HG02588 (cell line): ENCODE data around the gene SORBS2.

Source experiments
- ATAC-seq: cut with Tn5 transposase; IDR thresholded peaks from one replicate; pipeline ENCODE4 v1.9.1; 2021; ENCODE audit warnings: mild to moderate bottlenecking, moderate library complexity; ENCODE audit not compliant: unreplicated experiment

The SORBS2 gene

GRCh38 chr4:185805979-185806378 is 6.0 kb downstream of the SORBS2 start:
- no peak for ATAC-seq

- no peak for ATAC-seq
Measured at GRCh38 chr4:185805262-185805802, 6.7 kb downstream of the SORBS2 start.

- ATAC-seq = no peak
Measured at GRCh38 chr4:185803022-185803421, 9.0 kb downstream of the SORBS2 start.

DNA sequence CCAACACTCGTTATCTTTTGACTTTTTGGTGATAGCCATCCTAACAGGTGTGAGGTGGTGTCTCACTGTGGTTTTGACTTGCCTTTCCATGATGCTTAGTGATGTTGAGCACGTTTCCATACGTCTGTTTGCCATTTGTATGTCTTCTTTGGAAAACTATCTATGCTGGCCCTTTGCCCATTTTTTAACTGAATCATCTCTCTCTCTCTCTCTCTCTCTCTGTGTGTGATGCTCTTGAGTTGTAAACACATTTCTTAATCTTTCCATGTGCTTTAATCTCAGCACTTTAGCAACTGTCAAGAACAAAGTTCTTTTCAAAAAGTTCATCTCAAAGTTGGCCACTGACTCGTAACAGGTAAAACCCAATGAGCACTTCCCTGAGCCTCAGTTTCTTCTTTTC is 10.5 kb downstream of the SORBS2 start:
- no peak for ATAC-seq

GRCh38 chr4:185800266-185800945 is 11.6 kb downstream of the SORBS2 start:
- ATAC-seq = no peak

DNA sequence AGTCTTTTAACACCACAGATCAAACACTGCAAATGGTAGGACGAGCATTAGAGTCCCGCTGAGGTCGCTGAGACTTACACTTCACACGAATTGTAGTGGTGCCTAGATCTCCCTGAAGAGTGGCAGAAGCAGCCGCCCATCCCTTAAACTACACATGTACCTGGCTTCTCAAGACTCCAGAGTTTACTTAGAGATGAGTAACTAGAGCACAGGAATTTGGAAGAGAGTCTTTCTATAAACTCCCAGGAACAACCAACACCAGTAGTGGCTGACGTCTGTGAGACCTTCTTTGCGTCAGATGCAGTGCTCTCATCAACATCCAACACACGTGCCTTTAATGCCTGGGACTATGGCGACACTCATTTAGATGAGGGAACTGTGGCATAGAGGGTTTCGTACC is 12.6 kb downstream of the SORBS2 start:
- ATAC-seq = no peak

- no peak for ATAC-seq
Measured at GRCh38 chr4:185797596-185798338, 14.2 kb downstream of the SORBS2 start.

GRCh38 chr4:185797018-185797417 is 15.0 kb downstream of the SORBS2 start:
- no peak for ATAC-seq

DNA sequence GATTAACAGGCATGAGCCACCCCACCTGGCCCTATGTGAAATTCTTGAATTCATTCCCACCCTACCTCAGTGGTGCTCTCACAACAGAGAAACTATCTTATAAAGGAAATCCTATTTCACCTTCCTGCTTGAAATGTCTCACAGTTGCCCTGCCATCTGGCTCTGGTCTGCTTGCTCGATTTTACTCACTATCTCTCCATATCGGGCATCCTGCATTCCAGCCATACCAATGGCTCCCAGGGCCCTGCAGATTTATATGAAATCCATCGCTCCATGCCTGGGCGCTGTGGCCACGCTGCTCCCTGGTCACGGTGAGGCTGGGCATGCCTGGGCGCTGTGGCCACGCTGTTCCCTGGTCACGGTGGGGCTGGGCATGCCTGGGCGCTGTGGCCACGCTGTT is 15.8 kb downstream of the SORBS2 start:
- no peak for ATAC-seq

- no peak for ATAC-seq
Measured at GRCh38 chr4:185794637-185795036, 17.4 kb downstream of the SORBS2 start.

DNA sequence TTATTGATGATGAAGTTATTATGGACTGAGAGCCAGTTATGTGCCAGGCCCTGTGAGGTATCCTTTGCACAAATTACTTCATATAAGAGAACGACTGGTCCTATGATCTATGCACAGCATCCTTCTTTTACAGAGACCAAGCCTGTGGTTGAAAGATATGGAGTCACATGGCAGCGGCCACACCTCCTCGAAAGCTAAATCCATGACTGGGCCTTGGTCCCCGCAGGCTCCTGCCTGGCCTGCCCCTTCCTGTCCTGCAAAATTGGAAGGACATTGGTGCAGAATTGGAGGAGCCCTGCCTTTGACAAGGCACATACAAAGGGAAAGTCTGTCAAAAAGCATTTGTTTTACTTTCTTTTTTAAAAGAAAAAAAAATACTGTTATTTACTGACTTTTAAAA is 18.3 kb downstream of the SORBS2 start:
- ATAC-seq = no peak

GRCh38 chr4:185793116-185793485 is 18.9 kb downstream of the SORBS2 start:
- no peak for ATAC-seq

DNA sequence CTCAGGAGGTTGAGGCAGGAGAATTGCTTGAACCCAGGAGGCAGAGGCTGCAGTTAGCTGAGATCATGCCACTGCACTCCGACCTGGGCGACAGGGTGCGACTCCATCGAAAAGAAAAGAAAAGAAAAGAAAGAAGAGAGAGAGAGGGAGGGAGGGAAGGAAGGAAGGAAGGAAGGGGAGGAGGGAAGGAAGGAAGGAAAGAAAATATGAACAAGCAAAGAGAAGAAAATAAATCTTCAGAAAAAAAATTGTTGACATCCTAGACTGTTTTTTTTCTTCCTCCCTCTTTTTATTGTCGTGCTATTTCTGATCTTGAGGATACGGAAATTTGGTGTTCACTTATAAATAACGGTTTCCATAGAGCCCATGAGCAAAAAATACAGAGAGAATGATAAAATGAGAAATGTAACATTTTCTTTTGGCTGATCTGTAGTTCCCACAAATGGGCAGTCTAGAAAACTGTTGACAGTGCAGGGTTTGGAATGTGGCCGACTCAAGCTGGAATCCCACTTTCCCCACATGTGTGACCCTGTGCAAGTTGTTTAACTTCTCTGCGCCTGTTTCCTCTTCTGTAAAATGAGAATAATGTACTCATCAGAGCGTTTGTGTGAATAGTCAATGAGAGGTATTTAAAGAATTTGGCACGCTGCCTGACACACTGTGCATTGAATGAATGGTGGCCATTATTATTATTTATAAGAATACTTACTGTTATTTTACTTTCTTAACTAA is 19.4 kb downstream of the SORBS2 start:
- no peak for ATAC-seq

DNA sequence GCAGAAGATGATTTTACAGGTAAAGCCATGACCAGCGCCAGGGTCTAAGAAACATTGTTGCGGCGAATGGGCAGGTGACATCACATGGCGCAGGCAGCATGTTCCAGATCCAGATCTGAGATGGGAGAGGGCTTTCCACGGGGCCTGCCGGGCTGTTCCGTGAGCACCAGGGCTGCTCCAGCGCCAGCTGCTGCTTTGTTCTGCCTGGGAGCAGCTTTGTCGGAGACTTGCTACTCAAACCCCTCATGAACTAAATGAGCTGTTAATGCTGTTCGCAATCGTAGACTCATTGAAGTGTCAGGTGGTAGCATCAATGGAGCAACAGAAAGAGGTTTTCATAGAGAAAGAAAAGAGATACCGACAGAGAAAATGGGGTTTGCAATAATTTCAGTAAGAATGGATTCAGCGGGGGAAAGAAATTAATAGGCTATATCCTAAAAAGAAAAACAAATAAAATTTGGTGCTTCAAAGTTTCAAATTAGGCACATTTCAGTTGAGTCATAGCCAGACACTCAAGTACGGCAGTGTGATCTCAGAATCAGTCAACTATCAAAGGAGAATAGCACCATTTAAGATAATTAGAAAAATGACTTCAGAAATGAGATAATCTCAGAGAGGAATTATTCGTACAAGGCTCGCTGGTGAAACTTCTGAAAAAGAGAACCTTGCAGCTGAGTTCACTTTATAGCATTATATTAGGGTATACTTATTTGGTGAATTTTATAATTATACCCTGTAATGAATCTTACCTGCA is 23.9 kb downstream of the SORBS2 start:
- no peak for ATAC-seq

GRCh38 chr4:185786422-185786821 is 25.6 kb downstream of the SORBS2 start:
- no peak for ATAC-seq

DNA sequence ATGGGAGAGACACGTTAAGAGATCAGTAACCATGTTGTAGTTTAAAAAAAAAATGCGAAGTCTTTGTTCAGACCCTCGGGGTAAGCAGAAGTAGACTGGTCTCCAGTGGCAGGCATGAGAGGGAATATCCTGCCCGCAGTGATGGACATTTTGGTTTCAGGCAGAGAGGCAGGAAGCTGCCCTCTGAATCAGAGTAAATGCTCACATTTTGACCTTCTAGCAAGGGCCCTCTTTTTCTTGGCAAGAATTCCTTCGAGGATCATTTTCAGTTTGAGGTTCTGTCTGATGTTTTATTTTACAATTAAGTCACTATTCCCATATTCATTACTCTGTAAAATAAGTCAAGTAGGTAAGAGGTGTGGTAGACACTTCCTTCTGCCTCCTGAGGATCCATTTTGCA is 28.4 kb downstream of the SORBS2 start:
- no peak for ATAC-seq

DNA sequence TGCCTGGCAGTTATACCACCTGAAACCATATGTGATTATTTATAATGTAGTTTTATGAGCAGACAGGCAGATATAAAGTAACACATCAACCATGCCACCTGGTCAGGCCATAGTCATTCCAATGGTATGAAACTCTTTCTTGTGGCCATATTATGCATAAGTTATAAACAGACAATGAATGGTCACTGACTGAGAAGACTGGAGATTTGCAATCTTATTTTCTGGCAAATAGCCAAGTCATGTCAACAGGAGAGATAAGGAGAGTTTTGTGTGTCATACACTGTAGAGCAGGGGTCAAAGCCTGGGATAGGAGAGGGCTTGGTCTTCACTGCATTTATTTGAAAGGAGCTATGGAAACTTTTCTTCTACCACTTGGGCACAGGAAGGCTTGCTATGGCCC is 29.5 kb downstream of the SORBS2 start:
- no peak for ATAC-seq

GRCh38 chr4:185781555-185782215 is 30.3 kb downstream of the SORBS2 start:
- ATAC-seq = no peak

GRCh38 chr4:185780472-185780871 is 31.5 kb downstream of the SORBS2 start:
- ATAC-seq = no peak

DNA sequence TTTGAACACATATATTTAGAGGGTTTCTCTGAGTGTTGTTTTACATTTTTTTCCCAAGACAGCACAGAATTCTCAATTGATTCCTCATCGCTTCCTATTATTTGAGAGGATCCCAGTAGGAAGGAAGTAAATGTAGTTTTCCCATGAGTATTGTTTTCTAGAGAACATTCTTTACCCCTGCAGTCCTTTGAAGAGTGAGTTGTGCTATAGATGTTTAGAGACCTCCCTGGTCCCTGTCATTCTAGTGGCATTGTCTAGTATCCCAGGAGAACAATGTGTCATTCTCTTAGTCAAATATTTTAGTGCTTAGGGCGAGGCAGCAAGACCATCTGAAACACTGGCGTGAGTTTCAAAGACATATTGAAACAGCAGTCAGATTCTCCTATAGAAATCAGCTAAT is 32.5 kb downstream of the SORBS2 start:
- no peak for ATAC-seq
